Medulla oblongata (tissue), 1 donor: Measurements from ENCODE around the gene COL5A1.
"Not testable (repeated sequence)": the region's sequence is repeated elsewhere in the genome, so short reads cannot be mapped to it uniquely, and the experiment has no call there.

Experiments used
- DNase-seq: peaks from one replicate; pipeline ENCODE4 v3.0.0-alpha.2; 2015; ENCODE audit errors: extremely low spot score

COL5A1 gene

DNA sequence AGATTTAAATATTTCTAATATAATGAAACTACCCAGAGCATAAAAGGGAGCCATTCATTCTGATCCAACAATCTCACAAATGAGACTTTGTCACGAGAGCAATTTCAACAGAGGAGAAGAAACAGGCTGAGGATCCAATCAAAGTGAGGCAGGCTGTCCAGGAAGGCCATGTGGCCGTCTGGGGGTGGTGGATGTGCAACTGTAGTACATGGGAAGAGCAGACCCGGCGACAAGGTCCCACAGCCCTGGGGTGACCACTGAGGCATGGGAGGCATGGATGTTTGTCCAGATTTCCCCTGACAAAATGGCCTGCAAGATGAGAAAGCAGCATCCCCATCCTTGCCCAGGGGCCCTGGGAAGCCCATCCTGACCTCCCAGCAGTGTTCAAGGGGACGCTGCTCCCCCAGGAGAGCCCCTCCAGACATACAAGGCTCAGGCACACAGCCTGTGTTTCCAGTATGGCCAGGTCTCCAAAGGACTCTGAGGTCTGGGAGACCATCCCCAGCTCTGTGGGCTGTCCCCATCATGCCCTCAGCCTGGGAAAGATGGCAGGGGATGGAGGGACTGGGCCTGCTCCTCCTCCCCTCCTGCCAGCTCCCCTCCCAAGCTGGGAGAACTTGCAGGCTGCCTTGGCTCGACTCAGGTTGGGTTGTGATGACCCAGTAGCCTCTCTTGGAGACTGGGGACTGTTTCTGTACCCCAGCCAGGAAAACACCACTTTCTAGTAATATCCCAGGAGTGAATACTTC is 211.5 kb downstream of the COL5A1 start:
- DNase-seq, result no peak

GRCh38 chr9:134853893-134854292 is 212.3 kb downstream of the COL5A1 start:
- no peak for DNase-seq

- no peak for DNase-seq
Observed at GRCh38 chr9:134854541-134854981, 213.0 kb downstream of the COL5A1 start.

DNA sequence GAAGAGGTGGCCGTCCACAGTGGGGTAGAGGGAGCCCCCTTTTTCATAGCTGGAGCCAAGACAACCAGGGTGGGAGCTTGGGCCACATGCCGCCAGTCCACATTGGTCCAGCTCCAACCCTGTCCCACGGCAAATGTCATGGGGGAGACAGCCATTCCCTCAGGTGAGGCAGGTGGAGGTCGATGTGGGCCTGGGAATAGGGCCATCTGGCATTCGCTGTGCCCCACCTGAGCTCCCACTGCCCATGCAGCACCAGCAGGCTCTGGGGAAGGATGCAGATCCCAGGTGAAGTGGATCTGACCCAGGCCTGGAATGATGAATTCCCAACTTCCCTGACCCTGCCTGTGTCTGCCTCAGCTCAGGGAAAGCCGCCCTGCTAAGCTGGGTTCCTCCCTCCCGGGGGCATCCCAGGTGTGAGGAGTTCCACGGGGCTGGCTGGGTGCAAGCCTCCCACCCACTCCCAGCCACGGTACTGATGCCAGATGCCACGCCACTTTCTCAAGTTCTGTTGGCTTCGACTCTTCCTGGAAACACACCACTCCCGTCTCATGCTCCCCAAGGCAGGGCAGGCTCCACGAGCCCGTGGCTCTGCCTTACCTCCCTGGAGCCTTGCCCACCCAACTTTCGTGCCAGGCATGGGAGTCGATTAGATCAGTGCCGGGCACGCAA is 213.8 kb downstream of the COL5A1 start:
- no peak for DNase-seq

DNA sequence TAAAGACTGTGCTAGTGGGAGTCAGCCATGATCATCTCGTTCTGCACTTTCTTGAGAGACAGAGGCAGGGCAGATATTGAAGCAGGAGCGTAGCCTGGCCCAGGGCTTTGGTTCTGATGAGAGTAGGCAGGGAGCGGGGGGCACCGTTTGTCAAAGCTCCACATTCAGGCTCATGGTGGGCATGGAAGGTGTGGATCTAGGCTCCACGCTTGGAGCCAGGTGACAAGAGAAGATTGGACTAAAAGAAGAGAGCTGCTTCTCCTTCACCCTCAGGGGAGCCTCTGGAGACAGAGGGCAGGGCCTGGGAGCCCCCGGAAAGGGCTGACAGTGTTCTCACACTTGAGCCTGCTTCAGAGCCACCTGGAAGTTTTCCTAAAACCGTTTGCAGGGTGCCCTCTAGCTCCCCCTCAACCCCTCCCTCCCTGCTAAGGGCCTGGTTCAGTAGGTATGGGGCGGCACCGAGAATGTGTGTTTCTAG is 214.3 kb downstream of the COL5A1 start:
- DNase-seq, result no peak

GRCh38 chr9:134857451-134857850 is 215.8 kb downstream of the COL5A1 start:
- DNase-seq, result not testable (repeated sequence)

DNA sequence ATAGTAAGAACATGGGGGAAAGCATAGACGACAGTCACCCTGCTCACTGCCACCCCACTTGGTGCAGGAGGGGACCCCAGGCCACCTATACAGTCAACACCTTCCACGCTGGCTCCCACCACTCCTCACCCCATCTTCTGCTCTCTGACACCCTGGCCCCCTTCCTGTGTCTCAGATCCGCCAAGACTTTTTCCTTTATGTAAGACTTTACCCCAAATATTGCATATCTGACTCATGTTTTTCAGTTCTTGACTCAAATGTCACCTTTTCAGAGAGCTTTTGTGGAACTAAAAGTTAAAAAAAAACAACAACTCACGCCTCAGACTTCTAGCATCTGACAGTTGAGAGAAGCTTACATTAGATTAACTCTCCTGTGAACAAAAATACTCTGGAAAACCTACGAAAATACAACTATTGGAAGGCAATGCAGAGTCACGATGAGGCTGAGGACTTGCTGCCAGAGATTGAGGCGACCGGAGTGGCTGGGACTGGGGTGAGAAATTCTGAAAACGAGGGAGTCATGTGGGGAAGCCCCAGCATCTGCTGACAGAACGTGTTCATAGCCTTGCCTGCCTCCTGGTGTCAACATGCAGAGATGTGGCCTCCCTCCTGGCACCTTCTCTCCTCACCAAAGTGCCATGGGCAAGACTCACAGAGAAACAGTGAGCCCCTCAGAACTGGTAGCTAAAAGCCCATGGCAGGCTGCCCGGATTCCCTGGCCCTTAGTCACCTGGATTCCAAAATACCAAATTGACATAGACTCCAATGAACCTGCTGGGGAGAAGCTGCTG is 216.6 kb downstream of the COL5A1 start:
- DNase-seq, result no peak

GRCh38 chr9:134860510-134860909 is 218.9 kb downstream of the COL5A1 start:
- no peak for DNase-seq

DNA sequence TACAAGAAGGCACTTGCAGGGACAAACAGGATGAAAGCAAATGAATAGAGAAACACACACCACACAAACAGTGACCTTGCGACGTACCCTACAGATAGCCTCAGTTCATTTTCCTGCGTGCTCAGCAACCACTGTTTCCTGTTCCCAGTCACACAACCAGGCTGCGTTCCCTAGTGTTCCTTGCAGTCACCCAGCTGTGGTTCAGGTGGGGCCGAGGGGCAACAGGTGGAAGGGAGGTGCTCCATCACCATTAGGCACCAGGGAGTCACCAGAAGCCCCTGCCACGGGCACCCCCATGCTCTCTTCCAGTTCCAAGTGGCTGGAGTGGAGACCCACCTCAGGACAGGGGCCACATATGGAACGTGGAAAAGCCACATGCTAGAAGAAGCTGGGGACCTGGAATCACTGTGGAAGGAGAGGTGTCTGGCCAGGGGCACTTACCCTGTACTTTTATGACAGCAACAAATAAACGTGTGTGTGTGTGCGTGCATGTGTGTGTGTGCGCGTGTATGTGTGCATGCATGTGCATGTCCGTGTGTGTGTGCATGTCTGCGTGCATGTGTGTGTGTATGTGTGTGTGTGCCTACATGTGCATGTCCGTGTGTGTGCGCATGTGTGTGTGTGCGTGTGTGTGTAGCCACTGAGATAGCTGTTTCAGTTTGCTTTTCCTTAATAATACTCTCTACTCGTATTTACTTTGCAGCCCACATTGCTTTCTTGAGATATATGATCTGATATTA is 220.2 kb downstream of the COL5A1 start:
- DNase-seq, result no peak

DNA sequence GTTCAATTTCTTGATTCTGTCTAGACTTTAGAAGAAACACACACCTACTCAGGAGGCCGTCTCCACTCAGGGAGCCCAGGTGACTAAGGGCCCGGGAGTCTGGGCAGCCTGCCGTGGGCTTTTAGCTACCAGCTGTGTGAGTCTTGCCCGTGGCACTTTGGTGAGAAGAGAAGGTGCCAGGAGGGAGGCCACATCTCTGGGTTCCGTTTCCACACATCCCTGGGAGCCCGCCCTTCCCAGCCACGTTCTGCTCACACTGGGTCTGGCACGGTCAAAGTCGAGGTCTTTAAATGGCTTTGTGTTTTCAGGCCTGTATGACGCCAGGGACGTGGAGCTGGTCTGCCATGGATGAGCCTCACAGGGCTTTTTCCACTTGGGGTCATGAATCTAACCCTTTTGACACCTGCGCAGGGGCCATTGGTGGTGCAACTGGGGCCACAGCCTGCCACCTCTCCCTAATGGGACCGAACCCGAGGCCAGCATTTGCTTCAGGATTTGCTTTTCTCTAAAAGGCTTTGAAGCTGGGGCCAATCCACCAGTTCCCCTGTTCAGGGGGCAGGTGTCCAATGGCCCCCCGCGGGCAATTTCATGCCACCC is 221.8 kb downstream of the COL5A1 start:
- DNase-seq, result no peak

DNA sequence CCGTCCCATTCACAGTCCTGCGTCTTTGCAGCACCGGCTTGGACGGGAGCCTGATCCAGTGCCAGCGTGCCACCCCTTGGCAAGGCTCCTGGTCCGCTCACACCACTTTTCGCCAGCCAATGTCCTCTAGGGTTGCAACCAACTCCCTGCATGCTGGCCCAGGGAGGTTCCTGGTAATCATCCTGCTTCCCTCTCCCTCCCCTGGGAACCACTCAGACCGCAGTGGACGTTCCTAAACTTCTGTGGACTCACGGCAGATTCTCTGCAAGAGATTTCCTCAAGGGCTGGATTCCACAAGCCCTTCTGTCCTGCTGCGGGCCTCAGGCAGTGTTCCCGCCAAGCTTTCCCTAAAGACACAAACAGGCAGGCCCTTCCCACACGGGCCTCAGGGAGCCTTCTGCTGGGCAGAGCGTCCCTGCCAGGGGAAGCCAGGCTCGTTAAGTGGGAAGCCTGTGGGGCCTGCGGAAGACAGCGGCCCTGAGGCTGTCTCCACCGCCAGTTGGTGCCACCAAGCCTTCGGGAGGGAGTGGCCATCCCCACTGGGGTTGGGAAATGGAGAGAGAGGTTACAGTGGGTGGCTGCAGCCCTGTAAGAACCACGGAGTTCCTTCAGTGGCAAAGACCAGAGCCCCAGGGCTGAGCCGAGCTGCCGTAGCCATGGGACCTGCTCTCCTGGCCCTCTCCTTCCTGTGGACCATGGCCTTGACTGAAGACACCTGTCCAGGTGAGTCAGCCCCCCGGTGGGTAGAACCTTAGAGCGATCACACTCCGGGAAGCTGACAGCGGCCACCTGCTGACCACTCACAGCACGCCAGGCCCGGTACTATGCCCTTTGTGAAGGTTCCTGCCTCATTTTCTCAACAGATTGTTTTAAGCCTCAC is 222.6 kb downstream of the COL5A1 start:
- DNase-seq, result no peak

DNA sequence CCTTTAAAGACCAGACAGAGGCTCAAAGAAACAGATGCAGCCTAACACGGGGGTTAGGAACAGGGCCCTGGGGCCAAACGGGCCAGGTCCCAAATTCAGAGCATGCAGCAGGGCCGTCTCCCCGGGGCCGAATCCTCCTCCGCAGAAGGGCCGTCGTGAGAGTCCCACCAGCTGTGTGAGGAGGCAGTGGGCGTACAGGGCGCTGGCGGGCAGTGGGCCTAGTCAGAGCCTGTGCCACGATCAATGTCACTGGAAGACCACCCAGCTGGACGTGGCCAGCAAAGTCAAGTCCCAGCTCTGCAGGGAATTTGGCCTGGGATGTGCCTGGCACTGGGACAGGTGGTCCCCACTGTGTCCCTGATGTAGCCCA is 223.2 kb downstream of the COL5A1 start:
- DNase-seq, result no peak

DNA sequence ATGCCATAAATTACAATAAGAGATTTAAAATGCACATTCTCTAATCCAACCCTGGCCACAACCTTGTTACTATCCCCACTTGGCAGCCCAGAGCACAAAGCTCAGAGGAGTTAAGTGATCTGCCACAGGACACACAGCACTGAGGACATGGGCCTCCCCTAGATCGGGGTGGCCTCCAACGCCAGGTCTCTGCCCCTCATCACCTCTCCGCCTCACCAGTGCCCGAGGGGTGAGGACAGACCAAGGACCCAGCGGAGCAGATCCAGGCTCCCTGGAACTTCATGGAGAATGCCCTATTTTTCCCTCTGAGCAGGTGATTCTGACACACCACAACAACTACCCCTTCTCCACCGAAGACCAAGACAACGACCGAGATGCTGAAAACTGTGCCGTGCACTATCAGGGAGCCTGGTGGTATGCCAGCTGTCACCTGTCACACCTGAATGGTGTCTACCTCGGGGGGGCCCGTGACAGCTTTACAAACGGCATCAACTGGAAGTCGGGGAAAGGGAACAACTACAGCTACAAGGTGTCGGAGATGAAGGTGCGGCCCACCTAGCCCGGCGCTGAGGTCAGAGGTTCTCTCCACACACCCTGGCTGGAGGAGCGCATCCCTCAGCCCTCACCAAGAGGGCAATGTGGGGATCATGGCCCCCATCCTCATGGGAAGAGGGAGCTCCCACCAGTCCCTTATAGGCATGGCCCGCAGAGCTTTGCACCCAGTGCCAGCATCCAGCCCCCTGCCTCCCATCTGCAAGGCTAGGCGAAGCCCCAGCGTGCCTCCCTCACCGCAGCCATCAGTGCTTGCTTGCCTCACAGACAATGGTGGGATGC is 226.5 kb downstream of the COL5A1 start:
- DNase-seq, result no peak

- no peak for DNase-seq
Observed at GRCh38 chr9:134868751-134869553, 227.3 kb downstream of the COL5A1 start.

DNA sequence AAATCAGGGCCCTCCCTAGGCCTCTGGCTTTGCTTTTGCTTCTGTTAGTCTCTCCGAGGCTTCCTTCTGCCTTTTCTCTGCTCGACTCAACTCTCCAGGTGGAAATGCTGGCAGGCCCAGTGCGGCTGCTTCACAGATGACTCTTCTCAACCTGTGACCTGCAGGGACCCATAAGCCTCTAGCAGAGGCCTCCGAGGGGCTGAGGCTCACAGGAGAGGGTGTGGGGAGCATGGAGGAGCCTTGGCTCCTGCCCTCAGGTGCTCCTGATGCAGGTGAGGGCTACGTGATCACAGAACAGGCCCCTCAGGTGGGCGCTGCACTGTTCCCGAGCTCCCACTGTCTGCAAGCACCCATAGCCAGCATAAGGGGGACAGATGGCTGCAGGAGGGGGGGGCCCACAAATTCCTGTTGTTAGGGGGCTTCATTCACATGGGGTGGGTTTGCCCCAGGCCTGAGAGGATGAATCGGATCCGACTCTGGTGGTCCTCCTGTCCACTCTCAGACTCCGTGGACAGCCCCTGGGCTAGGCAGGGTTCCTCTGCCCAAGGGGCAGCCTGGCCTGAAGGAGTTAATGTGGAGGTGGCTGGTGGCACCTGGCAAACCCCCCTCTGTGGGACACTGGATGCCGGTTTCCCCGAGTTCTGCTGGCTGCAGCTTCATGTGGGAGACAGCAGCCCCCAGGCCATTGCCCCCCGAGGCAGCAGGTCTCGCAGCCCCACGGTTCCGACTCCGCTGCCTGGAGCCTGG is 228.1 kb downstream of the COL5A1 start:
- DNase-seq, result no peak

DNA sequence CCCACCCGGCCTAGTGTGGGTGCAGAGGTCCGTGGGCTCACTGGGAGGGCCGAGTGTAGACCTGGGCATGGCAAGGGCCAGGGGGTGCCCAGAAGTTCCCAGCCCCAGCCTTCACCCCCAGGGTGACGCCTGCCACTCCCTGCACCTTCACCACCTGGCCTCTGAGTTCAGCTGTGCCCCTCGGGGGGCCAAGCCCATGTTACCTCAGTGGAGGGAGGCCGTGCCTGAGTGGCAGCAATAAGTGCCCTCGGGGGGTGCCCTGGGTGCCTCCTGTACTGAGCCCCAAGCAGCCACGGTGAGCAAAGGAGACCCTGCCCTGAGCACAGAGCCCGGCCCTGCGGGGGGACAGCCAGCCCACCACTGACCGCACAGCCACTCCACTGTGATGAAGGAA is 228.7 kb downstream of the COL5A1 start:
- no peak for DNase-seq

- DNase-seq, result no peak
Observed at GRCh38 chr9:134870746-134871662, 229.4 kb downstream of the COL5A1 start.
